Measurements from ENCODE around the gene CTR9.

- no peak for TF ChIP-seq CTCF (IDR thresholded peaks at IDR 0.05)
- TF ChIP-seq POLR2AphosphoS5 (IDR thresholded peaks at IDR 0.05), result no peak
- TF ChIP-seq POLR2A (IDR thresholded peaks at IDR 0.05), result no peak
- no peak for TF ChIP-seq EP300 (IDR thresholded peaks at IDR 0.05)
Observed at GRCh38 chr11:10728789-10729472, 22.1 kb upstream of the CTR9 start.

All from suprapubic skin (tissue), 4 donors.